ENCODE measurements around the gene NBPF10. TPM values are rescaled to one million over a fixed set of nuclear protein-coding genes. Genes with fewer than 3 reads are reported as not detected.
"Not testable (repeated sequence)": the region's sequence is repeated elsewhere in the genome, so short reads cannot be mapped to it uniquely, and the experiment has no call there.

The NBPF10 gene
- polyA plus RNA-seq (2012; ENCODE audit: missing spikeins): 0.49 TPM

- DNase-seq (ENCODE audit: insufficient read length); FAIRE-seq: not testable (repeated sequence)
Observed at GRCh38 chr1:146144465-146144864, at the start of gene NBPF10. TSS of gene NBPF10 (minus strand) at chr1:146144804. CDS start at chr1:146144769, 35 bp downstream.

GRCh38 chr1:146174531-146174930 is 29.9 kb upstream of the NBPF10 start:
- not testable (repeated sequence) for DNase-seq (ENCODE audit: insufficient read length); FAIRE-seq

DNA sequence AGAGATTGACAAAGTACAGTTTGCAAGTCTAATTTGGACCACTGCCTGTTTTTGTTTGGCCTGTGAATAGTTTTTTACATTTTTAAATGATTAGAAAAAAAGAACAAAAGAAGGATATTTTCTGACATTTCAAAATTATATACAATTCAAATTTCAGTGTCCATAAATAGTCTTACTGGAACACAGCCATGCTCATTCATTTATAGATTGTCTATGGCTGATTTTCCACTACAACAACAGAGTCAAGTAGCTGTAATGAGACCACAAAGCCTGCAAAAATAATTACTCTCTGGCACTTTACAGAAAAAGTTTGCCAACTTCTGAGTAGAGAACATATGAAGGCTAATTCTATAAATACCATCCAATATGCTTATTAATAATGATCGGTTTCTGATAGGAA is 23.1 kb upstream of the NBPF10 start:
- FAIRE-seq; DNase-seq (ENCODE audit: insufficient read length): not testable (repeated sequence)

GRCh38 chr1:146167273-146167672 is 22.7 kb upstream of the NBPF10 start:
- not testable (repeated sequence) for FAIRE-seq

More at GRCh38 chr1:146167273-146167672, 22.7 kb upstream of the NBPF10 start:
- not testable (repeated sequence) for DNase-seq (ENCODE audit: insufficient read length)

Data from GM12892 (cell line).